ENCODE results near the gene PHLPP2.

The PHLPP2 gene

DNA sequence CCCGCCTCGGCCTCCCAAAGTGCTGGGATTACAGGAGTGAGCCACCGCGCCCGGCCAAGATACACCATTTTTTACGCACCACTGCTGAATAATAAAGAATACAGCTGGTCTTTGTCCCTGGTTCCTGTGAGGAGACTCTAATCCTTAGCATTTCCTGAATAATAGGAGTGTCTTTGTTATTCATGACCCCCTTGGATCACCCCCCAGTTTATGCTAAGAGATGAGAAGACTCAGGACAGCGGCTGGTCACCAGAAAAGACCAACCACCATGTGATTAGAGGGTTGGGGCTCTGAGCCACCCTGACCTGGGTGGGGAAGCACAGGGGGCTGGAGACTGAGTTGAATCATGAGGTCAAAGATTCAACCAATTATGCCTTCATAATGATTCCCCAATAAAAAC, 17.3 kb downstream of the PHLPP2 start:
- TF ChIP-seq, protein P1, sequence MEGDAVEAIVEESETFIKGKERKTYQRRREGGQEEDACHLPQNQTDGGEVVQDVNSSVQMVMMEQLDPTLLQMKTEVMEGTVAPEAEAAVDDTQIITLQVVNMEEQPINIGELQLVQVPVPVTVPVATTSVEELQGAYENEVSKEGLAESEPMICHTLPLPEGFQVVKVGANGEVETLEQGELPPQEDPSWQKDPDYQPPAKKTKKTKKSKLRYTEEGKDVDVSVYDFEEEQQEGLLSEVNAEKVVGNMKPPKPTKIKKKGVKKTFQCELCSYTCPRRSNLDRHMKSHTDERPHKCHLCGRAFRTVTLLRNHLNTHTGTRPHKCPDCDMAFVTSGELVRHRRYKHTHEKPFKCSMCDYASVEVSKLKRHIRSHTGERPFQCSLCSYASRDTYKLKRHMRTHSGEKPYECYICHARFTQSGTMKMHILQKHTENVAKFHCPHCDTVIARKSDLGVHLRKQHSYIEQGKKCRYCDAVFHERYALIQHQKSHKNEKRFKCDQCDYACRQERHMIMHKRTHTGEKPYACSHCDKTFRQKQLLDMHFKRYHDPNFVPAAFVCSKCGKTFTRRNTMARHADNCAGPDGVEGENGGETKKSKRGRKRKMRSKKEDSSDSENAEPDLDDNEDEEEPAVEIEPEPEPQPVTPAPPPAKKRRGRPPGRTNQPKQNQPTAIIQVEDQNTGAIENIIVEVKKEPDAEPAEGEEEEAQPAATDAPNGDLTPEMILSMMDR (IDR thresholded peaks at IDR 0.05; ENCODE audit: low read depth, low read length, missing control alignments) = no peak
- in situ Hi-C loops (cut with HindIII; ENCODE audit: low sequenced_read_pairs) = no loop called here
- no peak overlapping the region for H3K4me3 ChIP-seq (ENCODE audit: low read depth, low read length)

DNA sequence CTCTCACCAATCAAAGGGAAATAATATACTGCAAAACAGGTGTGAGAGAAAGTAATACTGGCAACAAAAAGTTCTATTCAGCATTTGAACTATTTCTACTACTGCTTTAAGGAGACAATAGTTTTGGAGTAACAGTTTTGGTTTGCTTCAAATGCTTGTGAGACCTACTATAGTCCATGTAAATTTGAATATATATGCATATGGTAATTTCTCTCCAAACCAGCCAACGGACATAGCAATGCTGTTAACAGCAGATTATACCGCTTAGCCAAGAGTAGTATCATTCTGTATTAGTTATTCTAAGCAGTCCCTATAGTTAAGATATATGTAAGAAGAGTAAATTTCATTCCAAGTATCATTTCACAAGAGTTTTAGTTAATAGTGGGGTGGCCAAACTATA, 18.5 kb downstream of the PHLPP2 start:
- no peak overlapping the region for H3K4me3 ChIP-seq (ENCODE audit: low read depth, low read length)
- no peak for DNase-seq (ENCODE audit: low read depth)
- in situ Hi-C loops (cut with HindIII; ENCODE audit: low sequenced_read_pairs) = no loop called here
- TF ChIP-seq, protein P1 (IDR thresholded peaks at IDR 0.05; ENCODE audit: low read depth, low read length, missing control alignments) = no peak

More for the DNA sequence above, 17.3 kb downstream of the PHLPP2 start:
- DNase-seq (ENCODE audit: low read depth) = no peak

DNA sequence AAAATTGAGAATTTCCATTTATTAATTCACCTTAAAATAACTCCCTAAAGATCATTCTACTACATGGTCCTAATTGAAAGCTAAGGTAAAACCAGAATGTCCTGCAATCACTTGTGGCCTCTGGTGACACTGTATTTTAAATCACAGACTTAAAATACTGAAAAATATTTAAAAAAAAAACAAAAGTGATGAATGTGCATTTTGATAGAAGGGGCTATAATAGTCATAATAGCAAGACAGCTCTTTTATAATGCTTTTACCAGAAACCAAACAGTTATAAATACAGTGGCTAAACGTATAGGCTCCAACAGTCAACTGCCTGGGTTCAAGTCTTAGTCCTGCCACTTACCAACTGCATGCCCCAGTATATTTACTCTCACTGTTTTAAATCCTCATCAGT, 21.2 kb downstream of the PHLPP2 start:
- TF ChIP-seq, protein P1 (IDR thresholded peaks at IDR 0.05; ENCODE audit: low read depth, low read length, missing control alignments) = no peak
- H3K4me3 ChIP-seq (ENCODE audit: low read depth, low read length) = no peak overlapping the region
- no peak for DNase-seq (ENCODE audit: low read depth)
- in situ Hi-C loops (cut with HindIII; ENCODE audit: low sequenced_read_pairs) = no loop called here

DNA sequence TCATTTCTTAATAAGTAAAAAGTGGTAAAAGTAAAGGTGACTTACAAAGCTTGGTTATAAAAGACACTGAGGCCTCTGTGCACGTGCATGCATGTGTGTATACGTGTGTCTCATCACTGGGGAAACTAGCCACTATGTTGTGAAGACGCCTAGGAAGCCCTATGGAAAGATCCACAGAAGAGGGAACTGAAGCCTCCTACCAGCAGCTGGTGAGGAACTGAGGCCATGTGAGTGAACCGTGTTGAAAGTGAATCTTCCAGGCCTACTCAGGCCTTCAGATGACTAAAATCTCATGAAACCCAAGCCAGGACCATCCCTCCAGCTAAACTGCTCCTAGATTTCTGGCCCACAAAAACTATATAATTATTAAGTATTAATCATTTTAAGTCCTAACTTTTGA, 23.7 kb downstream of the PHLPP2 start:
- in situ Hi-C loops (cut with HindIII; ENCODE audit: low sequenced_read_pairs) = no loop called here
- H3K4me3 ChIP-seq (ENCODE audit: low read depth, low read length) = no peak overlapping the region
- TF ChIP-seq, protein P1 (IDR thresholded peaks at IDR 0.05; ENCODE audit: low read depth, low read length, missing control alignments) = no peak
- DNase-seq (ENCODE audit: low read depth) = no peak

DNA sequence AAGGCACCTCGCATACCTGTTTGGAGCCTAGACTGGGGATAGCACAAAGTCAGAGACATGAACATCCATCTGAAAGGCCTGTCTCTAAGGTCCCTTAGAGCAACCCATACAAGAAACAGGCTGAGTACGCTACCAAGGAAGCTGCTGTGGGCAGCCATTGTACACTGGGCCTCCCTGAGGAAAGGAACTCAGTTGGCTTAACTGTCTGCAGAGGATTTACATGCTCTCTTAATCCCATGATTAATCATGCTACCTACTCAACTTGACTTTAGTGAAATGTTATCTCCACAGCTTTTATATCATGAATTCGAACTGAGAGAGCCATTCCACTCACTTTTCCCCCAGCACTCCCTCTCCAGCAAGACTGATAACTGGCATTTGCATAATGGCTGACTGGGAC, 26.0 kb downstream of the PHLPP2 start:
- in situ Hi-C loops (cut with HindIII; ENCODE audit: low sequenced_read_pairs) = no loop called here

DNA sequence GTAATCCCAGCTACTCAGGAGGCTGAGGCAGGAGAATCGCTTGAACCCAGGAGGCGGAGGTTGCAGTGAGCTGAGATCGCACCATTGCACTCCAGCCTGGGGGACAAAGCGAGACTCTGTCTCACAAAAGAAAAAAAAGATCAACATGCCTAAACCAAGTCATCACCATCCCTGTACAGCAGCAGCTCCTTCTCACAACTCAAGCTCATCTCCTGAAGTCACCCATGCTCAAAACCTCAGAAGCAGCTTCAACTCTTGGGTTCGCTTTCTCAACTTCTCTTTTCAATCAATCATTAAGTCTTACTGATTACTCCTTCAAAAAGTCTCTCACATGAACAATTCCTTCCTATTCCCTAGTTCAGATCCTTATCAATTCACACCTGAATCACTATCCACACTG, 31.3 kb downstream of the PHLPP2 start:
- H3K4me3 ChIP-seq (ENCODE audit: low read depth, low read length) = no peak overlapping the region
- in situ Hi-C loops (cut with HindIII; ENCODE audit: low sequenced_read_pairs) = no loop called here
- TF ChIP-seq, protein P1 (IDR thresholded peaks at IDR 0.05; ENCODE audit: low read depth, low read length, missing control alignments) = no peak
- no peak for DNase-seq (ENCODE audit: low read depth)

More for the DNA sequence above, 26.0 kb downstream of the PHLPP2 start:
- TF ChIP-seq, protein P1 (IDR thresholded peaks at IDR 0.05; ENCODE audit: low read depth, low read length, missing control alignments) = no peak
- DNase-seq (ENCODE audit: low read depth) = no peak
- H3K4me3 ChIP-seq (ENCODE audit: low read depth, low read length) = no peak overlapping the region

DNA sequence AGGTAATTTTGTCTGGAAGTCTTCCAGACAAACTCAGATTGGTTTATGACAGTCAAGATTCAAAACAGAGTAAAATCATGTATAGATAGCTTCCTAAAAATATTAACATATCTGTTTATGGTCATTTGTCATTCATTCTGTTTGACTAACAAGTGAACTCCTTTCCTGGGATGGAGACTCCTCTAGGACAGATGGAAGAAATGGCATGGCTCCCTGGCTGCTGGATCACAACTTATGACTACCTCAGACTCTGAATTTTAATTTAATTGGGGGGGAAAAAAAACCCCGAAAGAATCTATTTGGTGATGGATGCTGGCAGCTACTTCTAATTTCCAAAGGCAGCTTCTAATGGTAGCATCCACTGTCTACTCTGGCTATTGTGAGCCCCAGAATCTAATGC, 34.6 kb downstream of the PHLPP2 start:
- TF ChIP-seq, protein P1 (IDR thresholded peaks at IDR 0.05; ENCODE audit: low read depth, low read length, missing control alignments) = no peak

More for the DNA sequence above, 34.6 kb downstream of the PHLPP2 start:
- no peak overlapping the region for H3K4me3 ChIP-seq (ENCODE audit: low read depth, low read length)
- in situ Hi-C loops (cut with HindIII; ENCODE audit: low sequenced_read_pairs) = no loop called here
- DNase-seq (ENCODE audit: low read depth) = no peak
